ENCODE data around the gene IMPG1.

DNA sequence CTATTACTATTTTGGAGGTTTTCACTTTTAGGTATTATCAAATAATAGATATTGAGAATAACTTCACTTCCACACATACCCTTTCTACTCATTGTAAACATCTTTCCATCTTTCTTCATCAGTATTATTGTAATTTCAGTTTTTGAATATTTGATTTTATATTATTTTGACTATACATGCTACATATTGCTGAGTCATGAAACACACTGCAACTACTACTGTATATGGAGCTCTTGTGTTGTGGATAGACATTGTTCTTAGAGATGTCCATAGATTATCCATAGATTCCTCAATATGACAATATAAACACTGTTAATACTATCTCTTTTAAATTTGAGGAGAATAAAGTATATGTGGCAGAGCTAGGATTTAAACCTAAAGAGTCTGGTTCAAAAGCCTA is 819 bp upstream of the IMPG1 start:
- TF ChIP-seq, protein P1, sequence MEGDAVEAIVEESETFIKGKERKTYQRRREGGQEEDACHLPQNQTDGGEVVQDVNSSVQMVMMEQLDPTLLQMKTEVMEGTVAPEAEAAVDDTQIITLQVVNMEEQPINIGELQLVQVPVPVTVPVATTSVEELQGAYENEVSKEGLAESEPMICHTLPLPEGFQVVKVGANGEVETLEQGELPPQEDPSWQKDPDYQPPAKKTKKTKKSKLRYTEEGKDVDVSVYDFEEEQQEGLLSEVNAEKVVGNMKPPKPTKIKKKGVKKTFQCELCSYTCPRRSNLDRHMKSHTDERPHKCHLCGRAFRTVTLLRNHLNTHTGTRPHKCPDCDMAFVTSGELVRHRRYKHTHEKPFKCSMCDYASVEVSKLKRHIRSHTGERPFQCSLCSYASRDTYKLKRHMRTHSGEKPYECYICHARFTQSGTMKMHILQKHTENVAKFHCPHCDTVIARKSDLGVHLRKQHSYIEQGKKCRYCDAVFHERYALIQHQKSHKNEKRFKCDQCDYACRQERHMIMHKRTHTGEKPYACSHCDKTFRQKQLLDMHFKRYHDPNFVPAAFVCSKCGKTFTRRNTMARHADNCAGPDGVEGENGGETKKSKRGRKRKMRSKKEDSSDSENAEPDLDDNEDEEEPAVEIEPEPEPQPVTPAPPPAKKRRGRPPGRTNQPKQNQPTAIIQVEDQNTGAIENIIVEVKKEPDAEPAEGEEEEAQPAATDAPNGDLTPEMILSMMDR (IDR thresholded peaks at IDR 0.05) = no peak
- no peak for TF ChIP-seq POLR2A (IDR thresholded peaks at IDR 0.05)

Measured in body of pancreas (tissue), 4 donors.